HL-60/S4 (cell line): ENCODE data around the gene DRD4.
"Not testable (repeated sequence)": the region's sequence is repeated elsewhere in the genome, so short reads cannot be mapped to it uniquely, and the experiment has no call there.

Source experiments
- in situ Hi-C: fragments of 300-500 bp; cut with MboI; formaldehyde crosslinking; loops from 2 replicates; pipeline ENCODE4 v1.14.3; 2022; ENCODE audit warnings: low sequenced_read_pairs

The DRD4 gene

GRCh38 chr11:673866-674265, 36.8 kb downstream of the DRD4 start:
- in situ Hi-C loops: no loop called here

- in situ Hi-C loops: no loop called here
These were observed 37.3 kb downstream of the DRD4 start for GRCh38 chr11:674406-674805.

GRCh38 chr11:678297-678696, 41.2 kb downstream of the DRD4 start:
- in situ Hi-C loops: no loop called here

GRCh38 chr11:679271-680207, 42.5 kb downstream of the DRD4 start:
- in situ Hi-C loops: no loop called here

- in situ Hi-C loops: no loop called here
These were observed 43.4 kb downstream of the DRD4 start for GRCh38 chr11:680476-680875.

- in situ Hi-C loops: no loop called here
These were observed 43.9 kb downstream of the DRD4 start for GRCh38 chr11:680970-681369.

GRCh38 chr11:686451-687243, 49.6 kb downstream of the DRD4 start:
- in situ Hi-C loops: no loop called here

- in situ Hi-C loops: no loop called here
These were observed 50.7 kb downstream of the DRD4 start for GRCh38 chr11:687751-688150.

GRCh38 chr11:688681-689080, 51.6 kb downstream of the DRD4 start:
- in situ Hi-C loops: no loop called here

GRCh38 chr11:689625-690024, 52.6 kb downstream of the DRD4 start:
- in situ Hi-C loops: no loop called here

GRCh38 chr11:690244-690643, 53.2 kb downstream of the DRD4 start:
- in situ Hi-C loops: not testable (repeated sequence)
